Lung (tissue), 12 donors: ENCODE results near the gene SH2D4B. TPM values are rescaled to one million over a fixed set of nuclear protein-coding genes. Genes with fewer than 3 reads are reported as not detected.

ENCODE experiments used
- ATAC-seq: fragments of 200-7000 bp; cut with Tn5 transposase; one replicate; pipeline ENCODE4 v1.9.1; 2020; ENCODE audit warnings: moderate number of reproducible peaks; ENCODE audit not compliant: insufficient read depth, low FRiP score
- DNase-seq, 3 donors: peaks; one replicate each; pipeline ENCODE4 v3.0.0-alpha.2; 2013 to 2017
- H3K27ac ChIP-seq, 2 donors: one replicate each; pipeline ENCODE4 v1.5.1; 2013; ENCODE audit warnings: mild to moderate bottlenecking in 2 of 2, moderate library complexity in 2 of 2, control low read depth in 1 of 2, inconsistent platforms in 1 of 2, low read depth in 1 of 2, low read length in 1 of 2
- H3K27me3 ChIP-seq, 3 donors: one replicate each; pipeline ENCODE4 v1.5.1; 2013; ENCODE audit warnings: low read length in 2 of 3; ENCODE audit not compliant: control insufficient read depth in 3 of 3, insufficient read depth in 3 of 3
- H3K36me3 ChIP-seq, 4 donors: one replicate each; pipeline ENCODE4 v1.5.1; 2013; ENCODE audit warnings: low read length in 4 of 4, mild to moderate bottlenecking in 1 of 4, moderate library complexity in 1 of 4; ENCODE audit not compliant: control insufficient read depth in 4 of 4, insufficient read depth in 4 of 4
- H3K4me1 ChIP-seq, 5 donors: one replicate each; pipeline ENCODE4 v1.5.1; 2013; ENCODE audit warnings: low read length in 5 of 5, mild to moderate bottlenecking in 2 of 5, moderate library complexity in 1 of 5; ENCODE audit not compliant: control insufficient read depth in 5 of 5, insufficient read depth in 5 of 5
- H3K4me3 ChIP-seq: one replicate; pipeline ENCODE4 v1.5.1; 2013; ENCODE audit warnings: mild to moderate bottlenecking, control low read depth, moderate library complexity
- H3K9ac ChIP-seq, 2 donors: one replicate each; pipeline ENCODE4 v1.5.1; 2013; ENCODE audit warnings: low read length in 2 of 2, control low read depth in 1 of 2; ENCODE audit not compliant: insufficient read depth in 1 of 2
- H3K9me3 ChIP-seq, 4 donors: one replicate each; pipeline ENCODE4 v1.5.1; 2013; ENCODE audit warnings: low read length in 3 of 4, mild to moderate bottlenecking in 1 of 4, moderate library complexity in 1 of 4; ENCODE audit not compliant: control insufficient read depth in 4 of 4, insufficient read depth in 3 of 4
- WGBS, 2 donors: extraction: QIAGEN DNeasy Blood & Tissue Kit; methylation state at CpG; one replicate each; pipeline ENCODE4 v1.1.7; 2013; 5-methylcytosine and 5-hydroxymethylcytosine counted together
- polyA plus RNA-seq, 2 donors: library from polyadenylated mRNA; stranded (reverse); fragments of 200-250 nt; gene quantifications; one replicate each; pipeline ENCODE4 v1.2.1, GENCODE V29; 2013
- total RNA-seq, 2 donors: library from RNA; depleted of rRNA in 1 of 2; stranded (reverse); fragments of >200 nt in 1 of 2; gene quantifications; one replicate each; pipeline ENCODE4 v1.2.1, GENCODE V29; 2014 to 2021
- TF ChIP-seq, protein P1 (sequence below): IDR thresholded peaks from 2 replicates; pipeline ENCODE4 v1.5.1; 2012; ENCODE audit warnings: mild to moderate bottlenecking; ENCODE audit errors: control extremely low read depth, extremely low read depth
- donor health status: control.
- donor health status: control.
- donor health status: Bipolar disorder and iron deficiency.
- donor health status: healthy.
- donor health status: DM: yes; HTN: yes; CAD: no.

Gene SH2D4B
- total and polyA plus RNA-seq, 4 donors, result 0.12 to 0.28 (median 0.21) TPM

DNA sequence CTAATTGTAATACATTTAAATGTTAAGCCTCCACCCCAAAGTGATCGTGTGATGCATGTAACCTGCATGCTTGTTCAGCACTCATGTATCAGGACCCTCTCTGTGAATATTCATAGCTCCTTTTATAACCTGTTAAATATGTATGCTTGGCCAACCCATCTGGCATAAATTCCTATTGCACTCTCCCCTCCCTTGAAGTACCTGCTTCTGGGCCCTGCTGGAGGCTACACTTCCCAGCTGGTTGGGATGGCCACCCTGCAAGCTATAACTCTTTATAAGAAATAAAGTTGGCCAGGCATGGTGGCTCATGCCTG, 149.7 kb downstream of the SH2D4B start:
- no peaks in the 10 kb centered on the region for H3K27me3 ChIP-seq
- ATAC-seq (no peak), DNase-seq (no peak)
- no peak overlapping the region for H3K9ac ChIP-seq
- TF ChIP-seq, protein P1, sequence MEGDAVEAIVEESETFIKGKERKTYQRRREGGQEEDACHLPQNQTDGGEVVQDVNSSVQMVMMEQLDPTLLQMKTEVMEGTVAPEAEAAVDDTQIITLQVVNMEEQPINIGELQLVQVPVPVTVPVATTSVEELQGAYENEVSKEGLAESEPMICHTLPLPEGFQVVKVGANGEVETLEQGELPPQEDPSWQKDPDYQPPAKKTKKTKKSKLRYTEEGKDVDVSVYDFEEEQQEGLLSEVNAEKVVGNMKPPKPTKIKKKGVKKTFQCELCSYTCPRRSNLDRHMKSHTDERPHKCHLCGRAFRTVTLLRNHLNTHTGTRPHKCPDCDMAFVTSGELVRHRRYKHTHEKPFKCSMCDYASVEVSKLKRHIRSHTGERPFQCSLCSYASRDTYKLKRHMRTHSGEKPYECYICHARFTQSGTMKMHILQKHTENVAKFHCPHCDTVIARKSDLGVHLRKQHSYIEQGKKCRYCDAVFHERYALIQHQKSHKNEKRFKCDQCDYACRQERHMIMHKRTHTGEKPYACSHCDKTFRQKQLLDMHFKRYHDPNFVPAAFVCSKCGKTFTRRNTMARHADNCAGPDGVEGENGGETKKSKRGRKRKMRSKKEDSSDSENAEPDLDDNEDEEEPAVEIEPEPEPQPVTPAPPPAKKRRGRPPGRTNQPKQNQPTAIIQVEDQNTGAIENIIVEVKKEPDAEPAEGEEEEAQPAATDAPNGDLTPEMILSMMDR, result no peak
- WGBS, 2 donors, result 93 to 95% methylated on average over 1 of the region's 1 CpG
- H3K9me3 ChIP-seq, result no peaks in the 10 kb centered on the region
- H3K4me1 ChIP-seq, result no peaks in the 10 kb centered on the region
- no peak overlapping the region for H3K27ac ChIP-seq
- H3K4me3 ChIP-seq, result no peak overlapping the region
- no peaks in the 10 kb centered on the region for H3K36me3 ChIP-seq

- H3K27me3 ChIP-seq, result no peaks in the 10 kb centered on the region
- H3K4me1 ChIP-seq, result no peaks in the 10 kb centered on the region
- no peak overlapping the region for H3K27ac ChIP-seq
- no peak overlapping the region for H3K9ac ChIP-seq
- TF ChIP-seq, protein P1, result no peak
- H3K9me3 ChIP-seq, result no peaks in the 10 kb centered on the region
- no peaks in the 10 kb centered on the region for H3K36me3 ChIP-seq
- H3K4me3 ChIP-seq, result no peak overlapping the region
- ATAC-seq, result no peak
- no peak for DNase-seq
Measured at GRCh38 chr10:80690434-80690833, 152.7 kb downstream of the SH2D4B start.

- no peaks in the 10 kb centered on the region for H3K4me1 ChIP-seq
- ATAC-seq, result no peak
- DNase-seq, result no peak
Measured at GRCh38 chr10:80691441-80691840, 153.7 kb downstream of the SH2D4B start.

DNA sequence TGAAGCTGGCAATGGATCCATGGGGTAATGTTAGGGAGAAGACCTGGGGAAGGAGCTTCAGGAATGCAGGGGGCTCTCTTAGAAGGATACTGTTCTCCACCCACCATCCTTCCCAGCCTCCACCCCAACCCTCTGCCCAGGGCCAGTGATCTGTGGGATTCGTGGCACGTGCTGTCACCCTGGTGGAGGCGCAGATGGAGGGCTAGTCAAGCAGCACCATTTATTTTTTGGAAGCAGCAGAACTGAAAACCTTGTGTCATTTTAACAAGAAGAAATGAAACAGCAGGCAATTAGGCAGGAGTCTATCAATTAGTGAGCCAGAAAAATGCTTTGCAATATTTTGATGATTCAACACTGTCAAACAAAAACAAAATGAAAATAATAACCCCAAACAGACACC, 155.9 kb downstream of the SH2D4B start:
- 77 to 97% methylated on average over 3 of the region's 3 CpGs for WGBS, 2 donors
- Histone ChIP-seq H3K27me3 (no peaks in the 10 kb centered on the region), H3K27ac (no peak overlapping the region), H3K9ac (no peak overlapping the region), H3K36me3 (no peaks in the 10 kb centered on the region), H3K4me1 (no peaks in the 10 kb centered on the region), H3K9me3 (no peaks in the 10 kb centered on the region), H3K4me3 (no peak overlapping the region)
- no peak for ATAC-seq
- no peak for DNase-seq
- TF ChIP-seq, protein P1, result no peak

More at GRCh38 chr10:80691441-80691840, 153.7 kb downstream of the SH2D4B start:
- no peak overlapping the region for H3K9ac ChIP-seq
- H3K4me3 ChIP-seq, result no peak overlapping the region
- H3K27ac ChIP-seq, result no peak overlapping the region
- no peaks in the 10 kb centered on the region for H3K9me3 ChIP-seq
- TF ChIP-seq, protein P1, result no peak
- H3K27me3 ChIP-seq, result no peaks in the 10 kb centered on the region
- no peaks in the 10 kb centered on the region for H3K36me3 ChIP-seq
